NCI-H128 (cell line): Measurements from ENCODE around the gene CBLB.

ENCODE experiments used
- DNase-seq: peaks from one replicate; lab custom pipeline; 2025; ENCODE audit not compliant: unreplicated experiment; lab: John Stamatoyannopoulos, UW

Gene CBLB

GRCh38 chr3:105719791-105720190 lies 149.0 kb downstream of the CBLB start:
- no peak for DNase-seq

GRCh38 chr3:105715372-105715771 lies 153.4 kb downstream of the CBLB start:
- no peak for DNase-seq

- DNase-seq = no peak
Observed at GRCh38 chr3:105714453-105714852, 154.4 kb downstream of the CBLB start.

- no peak for DNase-seq
Observed at GRCh38 chr3:105708980-105709379, 159.8 kb downstream of the CBLB start.

DNA sequence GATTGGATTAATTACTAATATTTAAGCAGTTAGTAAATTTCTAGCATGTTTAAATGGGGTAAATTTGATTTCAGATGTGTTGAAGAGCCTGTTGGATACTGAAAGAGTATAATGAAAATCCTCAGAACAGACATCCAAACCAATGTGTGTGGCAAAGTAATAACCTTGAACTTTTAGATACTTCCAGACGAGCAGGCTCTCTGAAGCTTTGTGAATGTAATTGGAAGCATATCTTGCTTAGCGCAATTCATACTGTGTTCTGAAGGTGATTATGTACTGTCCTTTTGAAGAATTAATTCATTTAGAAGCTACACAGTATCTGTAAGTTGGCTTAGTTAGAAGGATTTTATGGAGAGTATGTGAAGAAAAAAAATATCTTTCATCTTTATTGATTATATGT lies 161.8 kb downstream of the CBLB start:
- no peak for DNase-seq

DNA sequence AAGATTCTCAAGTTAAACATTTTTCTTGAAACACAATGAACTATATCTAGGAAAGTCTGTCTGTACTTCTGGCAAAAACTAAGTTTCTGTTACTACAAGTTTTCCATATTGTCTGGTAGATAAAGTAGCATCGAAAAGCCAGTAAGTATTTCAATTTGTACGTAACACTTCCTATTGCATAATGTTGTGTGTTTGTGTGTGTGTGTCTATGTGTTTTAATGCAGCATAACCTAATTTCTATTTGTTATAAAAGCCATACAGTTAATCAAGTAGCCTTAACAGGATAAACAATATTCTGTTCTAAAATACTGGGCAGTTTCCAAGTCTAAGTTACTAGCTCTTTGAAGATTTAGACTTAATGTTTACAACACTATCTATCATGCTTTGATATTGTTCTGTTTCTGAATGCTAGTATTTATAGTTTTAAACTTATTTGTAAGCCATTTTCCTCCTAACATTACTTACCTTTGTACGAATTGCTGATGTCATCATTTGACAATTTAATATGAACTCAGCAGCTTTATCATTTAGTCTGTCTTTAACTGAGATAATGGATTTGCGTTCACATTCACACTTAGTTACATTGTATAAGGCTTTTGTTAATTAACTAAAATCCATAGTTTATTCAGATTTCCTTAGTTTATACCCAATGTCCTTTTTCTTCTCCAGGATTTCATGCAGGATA lies 163.9 kb downstream of the CBLB start:
- no peak for DNase-seq

DNA sequence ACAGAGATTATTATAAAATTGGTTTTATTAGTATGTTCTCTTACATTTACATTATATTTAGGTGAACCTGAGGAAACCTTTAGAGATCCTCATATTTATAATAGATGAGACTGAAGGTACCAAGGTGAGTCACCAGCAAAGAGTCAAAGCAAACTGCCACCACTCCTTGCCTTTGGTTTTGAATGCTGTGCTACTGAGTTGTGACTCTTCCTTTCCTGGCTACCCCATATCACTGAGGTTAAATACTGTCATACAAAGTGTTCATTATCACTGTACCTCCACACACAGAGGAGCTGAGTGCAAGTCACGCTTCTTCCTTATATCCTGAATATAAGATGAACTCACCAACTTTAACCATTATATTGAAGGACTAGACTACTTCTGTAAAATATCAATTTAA lies 168.2 kb downstream of the CBLB start:
- DNase-seq = no peak

- no peak for DNase-seq
Observed at GRCh38 chr3:105691633-105692032, 177.2 kb downstream of the CBLB start.

GRCh38 chr3:105691053-105691452 lies 177.8 kb downstream of the CBLB start:
- no peak for DNase-seq

GRCh38 chr3:105688821-105689220 lies 180.0 kb downstream of the CBLB start:
- no peak for DNase-seq

DNA sequence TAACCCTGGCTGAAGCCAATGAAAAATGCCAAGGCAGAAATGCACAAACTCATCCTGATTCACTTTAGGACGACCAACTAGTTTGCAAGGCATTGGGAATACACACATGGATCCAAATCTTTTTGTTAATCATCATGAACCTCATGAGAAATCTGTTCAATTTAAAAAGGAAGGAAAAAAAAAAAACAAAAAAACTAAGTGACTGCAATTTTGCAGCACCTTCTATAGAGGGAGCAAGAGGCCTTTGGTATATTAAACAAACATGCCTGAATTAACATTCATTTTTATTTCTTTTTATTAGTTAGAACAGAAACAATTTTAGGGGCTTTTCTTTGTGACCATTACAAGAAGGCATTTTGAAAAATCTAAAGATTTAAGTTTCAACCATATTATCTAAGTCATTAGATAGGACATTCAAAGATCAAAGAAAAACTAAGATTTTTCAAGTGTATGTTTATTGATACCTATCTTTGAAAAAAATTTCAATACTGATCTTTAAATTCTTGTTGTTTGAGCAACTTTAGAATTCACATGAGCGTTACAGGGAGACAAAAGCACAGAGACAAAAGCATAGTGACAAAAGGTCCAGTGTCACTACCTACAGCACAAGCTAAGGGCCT lies 182.4 kb downstream of the CBLB start:
- DNase-seq = no peak

GRCh38 chr3:105679951-105680350 lies 188.9 kb downstream of the CBLB start:
- no peak for DNase-seq

- no peak for DNase-seq
Observed at GRCh38 chr3:105678017-105678416, 190.8 kb downstream of the CBLB start.

GRCh38 chr3:105676621-105677300 lies 192.1 kb downstream of the CBLB start:
- DNase-seq = no peak

DNA sequence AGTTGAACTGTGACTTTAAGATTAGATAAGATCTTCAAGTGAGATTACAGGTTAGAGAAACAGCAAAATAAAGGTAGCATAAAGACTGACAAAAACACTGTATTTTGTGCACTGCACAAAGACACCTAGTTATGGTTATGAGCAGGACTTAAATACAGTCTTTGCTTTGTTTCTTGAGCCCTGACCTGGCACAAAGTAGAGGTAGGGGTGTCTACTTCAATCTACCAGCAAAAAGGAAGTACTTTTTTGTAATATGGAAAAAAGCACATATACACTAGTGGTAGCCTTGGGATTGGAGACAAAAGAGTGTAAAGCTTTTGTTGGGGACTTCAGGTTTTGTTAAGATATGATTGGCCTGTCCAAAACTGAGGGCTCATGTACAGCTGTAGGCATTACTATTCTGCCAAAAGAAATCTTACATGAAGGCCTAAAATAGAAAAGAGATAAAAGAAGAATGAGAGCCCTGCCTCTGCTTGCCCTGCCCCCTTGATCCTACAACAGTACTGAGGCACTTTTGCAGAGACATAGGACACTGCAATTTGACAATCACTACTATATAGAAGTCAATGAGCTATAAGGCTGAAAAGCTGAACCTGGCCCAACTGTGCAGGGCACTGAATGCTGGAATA lies 194.3 kb downstream of the CBLB start:
- no peak for DNase-seq

- no peak for DNase-seq
Observed at GRCh38 chr3:105672996-105673395, 195.8 kb downstream of the CBLB start.

GRCh38 chr3:105662306-105662705 lies 206.5 kb downstream of the CBLB start:
- DNase-seq = no peak

- no peak for DNase-seq
Observed at GRCh38 chr3:105661461-105661860, 207.4 kb downstream of the CBLB start.

DNA sequence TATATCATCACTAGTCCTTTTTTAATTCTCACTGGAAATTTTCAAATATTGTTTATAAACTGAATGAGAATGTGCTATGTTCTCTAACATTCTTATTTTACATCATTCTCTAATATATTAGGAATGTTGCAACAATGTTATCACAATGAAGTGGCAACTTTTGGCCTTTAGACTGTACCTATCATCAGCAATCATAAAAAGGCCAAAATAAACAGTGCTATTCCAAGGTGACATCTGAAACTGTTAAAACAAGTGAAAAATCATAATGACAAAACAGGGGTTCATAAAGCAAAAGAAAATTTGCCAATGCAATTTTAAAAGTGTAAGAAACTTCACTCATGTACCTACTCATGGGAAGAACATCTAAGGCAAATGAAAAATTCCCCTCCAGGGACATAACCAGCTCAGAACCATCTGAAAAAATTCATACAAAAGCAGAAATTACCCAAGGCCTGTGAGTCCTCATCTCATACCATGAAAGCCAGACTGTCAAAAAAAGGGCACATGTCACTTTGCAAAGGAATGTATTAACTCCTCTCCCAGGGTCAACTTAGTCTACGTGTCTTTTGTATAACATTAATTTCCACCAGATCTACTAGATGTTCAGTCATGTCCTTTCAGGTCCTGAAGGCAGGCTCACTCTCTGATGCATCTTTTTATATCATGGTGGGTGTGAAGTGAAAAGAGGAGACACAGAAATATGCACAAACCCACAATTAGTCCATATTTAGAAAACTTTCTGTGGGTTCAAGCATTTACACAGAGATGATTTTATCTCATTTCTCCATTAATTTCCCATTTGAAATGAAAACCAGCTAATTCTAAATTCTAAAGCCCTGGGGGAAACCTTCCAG lies 211.9 kb downstream of the CBLB start:
- no peak for DNase-seq

DNA sequence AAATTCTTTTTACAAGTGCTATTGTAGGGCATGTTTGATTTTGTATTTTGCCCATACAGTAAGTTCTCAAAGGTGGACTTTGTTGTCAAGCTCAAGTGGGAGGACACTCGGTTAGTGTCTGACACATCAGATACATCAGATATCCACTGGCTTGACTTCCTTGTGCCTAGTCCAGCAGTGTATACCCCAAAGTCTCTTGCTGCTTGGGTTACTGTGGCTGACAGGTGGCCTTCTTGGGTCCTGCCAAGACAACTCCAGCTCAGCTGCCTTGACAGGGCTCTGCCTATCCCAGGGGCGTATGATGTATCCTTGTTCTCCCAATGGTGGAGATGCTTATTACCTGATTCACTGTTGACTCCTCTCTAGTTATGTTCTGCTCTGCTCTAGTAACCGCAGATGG lies 214.9 kb downstream of the CBLB start:
- no peak for DNase-seq

GRCh38 chr3:105653166-105653565 lies 215.6 kb downstream of the CBLB start:
- no peak for DNase-seq
